ENCODE measurements around the gene FRRS1.

The FRRS1 gene

DNA sequence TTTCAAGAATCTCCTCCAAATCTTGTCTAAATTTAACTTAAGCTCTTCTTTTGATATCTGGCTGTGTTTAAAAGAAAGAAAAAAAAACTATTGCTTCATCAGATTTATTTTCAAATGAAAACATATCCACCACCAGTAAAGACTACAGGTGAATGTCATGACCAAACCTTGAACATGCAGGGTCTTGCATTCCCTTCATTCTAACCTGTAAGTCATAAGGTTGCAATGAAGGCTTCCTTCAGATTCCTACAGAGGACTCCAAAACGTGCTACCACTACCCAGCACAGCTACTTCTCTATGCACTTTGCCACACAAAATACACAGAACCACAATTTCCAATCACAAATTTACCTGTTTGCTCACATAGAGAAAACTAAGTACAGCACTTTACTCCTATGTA is 26.3 kb downstream of the FRRS1 start:
- ChIA-PET POLR2A (no interaction called here), CTCF (interaction anchor here (1.4 to 1.8 kb wide), 3 partner anchors 9 to 68 kb away, joined by 4 to 6 read pairs (median 4); no protein-coding TSS in a partner anchor)
- TF ChIP-seq, protein P1, sequence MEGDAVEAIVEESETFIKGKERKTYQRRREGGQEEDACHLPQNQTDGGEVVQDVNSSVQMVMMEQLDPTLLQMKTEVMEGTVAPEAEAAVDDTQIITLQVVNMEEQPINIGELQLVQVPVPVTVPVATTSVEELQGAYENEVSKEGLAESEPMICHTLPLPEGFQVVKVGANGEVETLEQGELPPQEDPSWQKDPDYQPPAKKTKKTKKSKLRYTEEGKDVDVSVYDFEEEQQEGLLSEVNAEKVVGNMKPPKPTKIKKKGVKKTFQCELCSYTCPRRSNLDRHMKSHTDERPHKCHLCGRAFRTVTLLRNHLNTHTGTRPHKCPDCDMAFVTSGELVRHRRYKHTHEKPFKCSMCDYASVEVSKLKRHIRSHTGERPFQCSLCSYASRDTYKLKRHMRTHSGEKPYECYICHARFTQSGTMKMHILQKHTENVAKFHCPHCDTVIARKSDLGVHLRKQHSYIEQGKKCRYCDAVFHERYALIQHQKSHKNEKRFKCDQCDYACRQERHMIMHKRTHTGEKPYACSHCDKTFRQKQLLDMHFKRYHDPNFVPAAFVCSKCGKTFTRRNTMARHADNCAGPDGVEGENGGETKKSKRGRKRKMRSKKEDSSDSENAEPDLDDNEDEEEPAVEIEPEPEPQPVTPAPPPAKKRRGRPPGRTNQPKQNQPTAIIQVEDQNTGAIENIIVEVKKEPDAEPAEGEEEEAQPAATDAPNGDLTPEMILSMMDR (IDR thresholded peaks at IDR 0.05; ENCODE audit: control extremely low read depth, extremely low read depth, low read depth, missing control alignments), result no peak
- DNase-seq (ENCODE audit: extremely low spot score), result no peak

DNA sequence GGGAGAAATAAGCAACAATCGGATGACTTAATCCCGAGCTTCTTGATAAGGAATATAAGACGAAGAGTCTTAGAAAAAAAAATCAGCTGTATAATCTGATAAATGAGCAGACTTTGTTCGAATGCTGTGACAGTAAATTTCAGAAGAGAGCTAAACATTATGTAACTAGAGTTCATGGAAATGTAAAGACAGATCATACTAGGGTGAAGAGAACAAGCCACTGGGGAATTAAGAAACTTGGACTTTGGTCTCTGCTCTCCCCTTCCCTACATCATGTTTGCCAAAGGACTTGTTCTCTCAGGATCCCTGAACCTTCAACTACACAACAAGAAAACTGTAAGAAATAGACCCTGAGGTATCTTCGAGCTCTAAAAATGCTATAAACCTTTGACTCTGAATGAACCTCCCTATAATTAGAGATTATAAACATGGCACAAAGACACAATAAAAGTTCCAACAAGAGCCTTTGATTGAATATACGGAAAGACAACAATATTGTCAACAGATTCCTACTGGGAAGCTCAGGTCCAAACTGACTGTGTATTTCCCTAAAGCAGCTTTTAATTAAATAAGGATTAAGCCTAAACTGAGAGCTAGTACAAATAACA is 27.5 kb downstream of the FRRS1 start:
- ChIA-PET CTCF (interaction anchor here (1.1 to 1.8 kb wide), 5 partner anchors 9 to 69 kb away, joined by 4 to 6 read pairs (median 4); partner anchors contain the start of gene FRRS1), POLR2A (interaction anchor here (0.7 kb wide), 1 partner anchor 870 kb away, joined by 3 read pairs; no protein-coding TSS in a partner anchor)
- no peak for DNase-seq (ENCODE audit: extremely low spot score)
- TF ChIP-seq, protein P1 (IDR thresholded peaks at IDR 0.05; ENCODE audit: control extremely low read depth, extremely low read depth, low read depth, missing control alignments), result no peak

DNA sequence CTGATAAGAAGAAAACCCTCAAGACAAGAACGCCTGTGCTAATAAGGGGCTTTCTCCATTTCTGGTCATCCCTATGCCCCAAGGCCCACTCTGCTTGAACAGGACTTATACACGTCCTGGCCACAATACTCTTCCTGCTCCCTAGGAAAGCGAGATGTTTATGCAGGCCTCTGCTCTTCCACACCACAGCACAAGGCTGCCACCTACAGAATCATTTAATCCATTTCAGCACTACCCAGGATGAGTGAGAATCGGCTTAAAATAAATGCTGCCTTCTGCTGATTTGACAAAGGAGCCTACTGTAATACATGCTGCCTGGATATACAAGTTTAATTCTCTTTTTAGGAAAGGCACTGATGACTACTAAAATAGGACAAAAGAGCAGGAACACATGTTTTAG is 29.4 kb downstream of the FRRS1 start:
- TF ChIP-seq, protein P1 (IDR thresholded peaks at IDR 0.05; ENCODE audit: control extremely low read depth, extremely low read depth, low read depth, missing control alignments), result no peak
- DNase-seq (ENCODE audit: extremely low spot score), result no peak
- ChIA-PET POLR2A (no interaction called here), CTCF (no interaction called here)

DNA sequence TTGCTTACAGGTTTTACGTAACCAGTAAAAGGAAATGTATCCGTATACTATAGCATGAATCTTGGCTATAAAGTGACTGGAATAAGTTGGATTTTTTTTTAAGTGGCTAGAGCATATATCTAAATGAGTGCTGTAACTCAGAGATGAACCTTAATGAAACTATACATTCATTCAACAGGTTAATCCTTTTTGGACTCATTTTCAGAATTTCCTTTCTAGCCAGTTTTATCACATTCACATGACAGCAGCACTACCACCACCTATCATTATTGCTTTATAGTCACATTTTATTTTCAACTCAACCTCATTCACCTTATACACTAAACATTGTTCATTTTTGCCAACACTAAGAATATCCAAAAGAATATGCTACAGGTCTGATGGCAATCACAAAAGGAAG is 30.6 kb downstream of the FRRS1 start:
- TF ChIP-seq, protein P1 (IDR thresholded peaks at IDR 0.05; ENCODE audit: control extremely low read depth, extremely low read depth, low read depth, missing control alignments), result no peak
- POLR2A ChIA-PET, result no interaction called here
- CTCF ChIA-PET, result no interaction called here
- no peak for DNase-seq (ENCODE audit: extremely low spot score)

DNA sequence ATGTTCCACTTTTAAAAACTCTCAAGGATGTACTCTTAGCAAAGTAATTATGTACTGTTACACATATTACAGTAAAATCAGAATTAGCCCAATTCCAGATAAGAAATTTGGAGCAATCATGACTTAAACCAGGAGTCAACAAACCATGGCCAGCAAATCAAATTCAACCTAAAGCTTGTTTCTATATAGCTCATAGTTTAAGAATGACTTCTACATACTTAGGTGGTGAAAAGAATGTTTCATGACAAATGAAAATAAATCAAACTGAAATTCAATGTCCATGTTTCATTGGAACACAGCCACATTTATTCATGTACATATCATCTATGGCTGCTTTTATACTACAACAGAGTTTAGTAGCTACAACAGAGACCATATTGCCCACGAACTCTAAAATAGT is 35.1 kb downstream of the FRRS1 start:
- ChIA-PET POLR2A (no interaction called here), CTCF (interaction anchor here (1.3 to 1.7 kb wide), 2 partner anchors 13 to 16 kb away, joined by 3 to 6 read pairs; no protein-coding TSS in a partner anchor)
- TF ChIP-seq, protein P1 (IDR thresholded peaks at IDR 0.05; ENCODE audit: control extremely low read depth, extremely low read depth, low read depth, missing control alignments), result no peak
- no peak for DNase-seq (ENCODE audit: extremely low spot score)

DNA sequence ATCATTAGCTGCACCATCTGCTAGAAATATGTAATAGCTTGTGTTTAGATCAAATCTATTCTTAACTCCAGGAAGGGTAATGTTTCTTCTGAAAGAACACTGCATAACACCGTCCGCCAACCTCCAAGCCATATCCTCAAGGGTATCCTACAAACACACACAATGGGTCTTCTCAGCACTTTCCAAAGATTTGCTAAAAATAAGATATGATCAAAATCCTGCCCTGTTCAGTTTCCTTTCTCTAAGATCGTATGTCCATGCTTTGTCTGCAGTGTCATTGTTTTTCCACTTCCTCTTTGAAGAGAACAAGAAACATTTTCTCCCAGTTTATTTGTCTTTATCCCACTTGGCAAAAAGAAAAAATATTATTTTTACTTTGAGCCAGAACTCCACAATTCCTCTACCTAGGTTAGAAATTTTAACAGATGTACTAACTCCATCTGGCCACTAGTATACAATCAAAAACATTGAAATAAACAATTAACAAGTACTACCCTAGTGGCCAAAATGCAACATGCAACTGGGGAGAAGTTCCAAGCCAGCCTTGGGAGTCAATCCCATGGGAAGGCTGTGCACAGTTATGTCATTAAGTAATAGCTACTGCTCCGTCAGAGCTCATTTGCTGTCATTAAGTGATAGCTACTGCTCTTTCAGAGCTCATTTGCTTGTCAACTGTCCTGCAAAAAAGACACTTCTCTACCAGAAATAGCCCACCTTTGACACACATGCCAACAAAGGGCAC is 37.8 kb downstream of the FRRS1 start:
- CTCF ChIA-PET, result interaction anchor here (1.2 to 2.1 kb wide), 4 partner anchors 10 to 27 kb away, joined by 3 to 12 read pairs (median 5); no protein-coding TSS in a partner anchor
- TF ChIP-seq, protein P1 (IDR thresholded peaks at IDR 0.05; ENCODE audit: control extremely low read depth, extremely low read depth, low read depth, missing control alignments), result peak; percentile 17
- no peak for DNase-seq (ENCODE audit: extremely low spot score)
- POLR2A ChIA-PET, result no interaction called here
